Keratinocyte (primary cell): ENCODE measurements around the gene TBC1D13. TPM values are rescaled to one million over a fixed set of nuclear protein-coding genes. Genes with fewer than 3 reads are reported as not detected.

Experiments
- DNase-seq: peaks from one replicate; pipeline ENCODE4 v3.0.0-alpha.2; 2011; ENCODE audit warnings: low read depth, missing footprints, low spot score
- FAIRE-seq: peaks from 2 replicates; lab custom pipeline; 2011; peaks lifted over from hg19 to GRCh38; lab: Jason Lieb, UNC
- H2AFZ ChIP-seq: 2 replicates; pipeline ENCODE4 v1.6.0; 2012; ENCODE audit warnings: low read length, control low read depth, inconsistent platforms; ENCODE audit not compliant: control insufficient read depth
- H3K27ac ChIP-seq: 2 replicates; pipeline ENCODE4 v1.5.1; 2011; ENCODE audit warnings: low read length; ENCODE audit not compliant: control insufficient read depth, insufficient read depth
- H3K27me3 ChIP-seq: 3 replicates; pipeline ENCODE4 v1.6.0; 2011; ENCODE audit warnings: low read length; ENCODE audit not compliant: control insufficient read depth, insufficient read depth; ENCODE audit errors: extremely low read depth
- H3K36me3 ChIP-seq, 2 experiments: 2 replicates in 1 of 2; 3 replicates in 1 of 2; pipeline ENCODE4 v1.5.1; 2011; ENCODE audit warnings: low read length in 2 of 2, mild to moderate bottlenecking in 1 of 2; ENCODE audit not compliant: control insufficient read depth in 2 of 2, insufficient read depth in 2 of 2; ENCODE audit errors: extremely low read depth in 1 of 2
- H3K4me1 ChIP-seq: 3 replicates; pipeline ENCODE4 v1.5.1; 2011; ENCODE audit warnings: low read length; ENCODE audit not compliant: control insufficient read depth, insufficient read depth; ENCODE audit errors: extremely low read depth
- H3K4me2 ChIP-seq: 3 replicates; pipeline ENCODE4 v1.6.0; 2011; ENCODE audit warnings: low read depth, low read length; ENCODE audit not compliant: control insufficient read depth, insufficient read depth; ENCODE audit errors: extremely low read depth
- H3K4me3 ChIP-seq, 3 experiments: fragments of 200-600 bp in 1 of 3; sonication (generic) in 1 of 3; 2 replicates in 2 of 3; 3 replicates in 1 of 3; pipeline ENCODE4 v1.5.1; 2011 to 2016; ENCODE audit warnings: low read length in 3 of 3, mild to moderate bottlenecking in 3 of 3, control low read depth in 2 of 3, inconsistent platforms in 1 of 3, low read depth in 1 of 3, mixed read lengths in 1 of 3, mixed run types in 1 of 3, moderate library complexity in 1 of 3; ENCODE audit not compliant: control insufficient read depth in 2 of 3, insufficient read depth in 2 of 3; ENCODE audit errors: extremely low read depth in 1 of 3
- H3K79me2 ChIP-seq: 2 replicates; pipeline ENCODE4 v1.6.0; 2012; ENCODE audit warnings: low read length; ENCODE audit not compliant: control insufficient read depth, insufficient read depth
- H3K9ac ChIP-seq: 3 replicates; pipeline ENCODE4 v1.6.0; 2011; ENCODE audit warnings: low read length; ENCODE audit not compliant: control insufficient read depth, insufficient read depth; ENCODE audit errors: extremely low read depth
- H3K9me1 ChIP-seq: 3 replicates; pipeline ENCODE4 v1.6.0; 2011; ENCODE audit warnings: low read length; ENCODE audit not compliant: control insufficient read depth, insufficient read depth; ENCODE audit errors: extremely low read depth
- H3K9me3 ChIP-seq: 2 replicates; pipeline ENCODE4 v1.5.1; 2012; ENCODE audit warnings: low read depth, low read length; ENCODE audit not compliant: control insufficient read depth
- H4K20me1 ChIP-seq: 3 replicates; pipeline ENCODE4 v1.6.0; 2011; ENCODE audit warnings: low read length; ENCODE audit not compliant: control insufficient read depth, insufficient read depth; ENCODE audit errors: extremely low read depth
- CTCF ChIP-seq, 3 experiments: IDR thresholded peaks in 1 of 3; conservative IDR thresholded peaks in 1 of 3; optimal IDR thresholded peaks in 1 of 3; 2 replicates in 2 of 3; 3 replicates in 1 of 3; pipeline versions ENCODE3 to v1.5.1; 2011; ENCODE audit warnings: low read length in 3 of 3, mild to moderate bottlenecking in 3 of 3, moderate library complexity in 2 of 3, control low read depth in 1 of 3, inconsistent platforms in 1 of 3; ENCODE audit not compliant: insufficient read depth in 2 of 3; ENCODE audit errors: extremely low read depth in 1 of 3
- EZH2 ChIP-seq: IDR thresholded peaks from one replicate; pipeline ENCODE4 v1.6.1; 2012; ENCODE audit warnings: inconsistent platforms, mild to moderate bottlenecking, low read length, moderate library complexity
- dilution Hi-C: fragments of 300-500 bp; cut with MboI; formaldehyde crosslinking; loops from one replicate; pipeline ENCODE4 v1.7.0; 2020; ENCODE audit warnings: low sequenced_read_pairs; ENCODE audit not compliant: extremely low pct_ligation_motif_present
- polyA plus RNA-seq, 5 experiments: library from polyadenylated mRNA; depleted of rRNA in 3 of 5; stranded (reverse) in 3 of 5; stranded (forward) in 1 of 5; unstranded in 1 of 5; fragments of >200 nt; gene quantifications; 1 replicate in 1 of 5; 2 replicates in 3 of 5; 3 replicates in 1 of 5; pipeline versions ENCODE4 v1.2.1 to v1.2.3, GENCODE V29; 2011 to 2012; ENCODE audit warnings: missing spikeins in 2 of 5, low read depth in 1 of 5, low replicate concordance in 1 of 5

TBC1D13 gene
- polyA plus RNA-seq, 1 donor (not counting 4 experiments of a cell fraction or from before 2014, with no cell fraction given) = 12.8 TPM

- Histone ChIP-seq H3K27me3 (no peaks in the 10 kb centered on the region), H4K20me1 (no peaks in the 10 kb centered on the region), H3K9me3 (no peaks in the 10 kb centered on the region), H3K9me1 (no peaks in the 10 kb centered on the region), H3K36me3 (peaks cover 9 to 12% of the 10 kb centered on the region in 2 experiments), H3K4me2 (no peak overlapping the region), H2AFZ (no peak overlapping the region), H3K4me3 (no peak overlapping the region), H3K27ac (no peak overlapping the region), H3K9ac (no peak overlapping the region), H3K4me1 (no peaks in the 10 kb centered on the region), H3K79me2 (no peaks in the 10 kb centered on the region)
- no peak for TF ChIP-seq CTCF (optimal IDR thresholded peaks at IDR 0.05 in 1 of 3, IDR thresholded peaks at IDR 0.05 in 1 of 3, conservative IDR thresholded peaks at IDR 0.05 in 1 of 3; ENCODE audit: extremely low read depth in 1 of 3, insufficient read depth in 2 of 3, low read length in 3 of 3)
- TF ChIP-seq EZH2 = no peak
- DNase-seq (no peak), FAIRE-seq (no peak)
- dilution Hi-C loops = no loop called here
These were observed 51.3 kb downstream of the TBC1D13 start for GRCh38 chr9:128838338-128838737.

- Histone ChIP-seq H3K9ac (no peak overlapping the region), H3K4me3 (no peak overlapping the region), H3K36me3 (peaks cover 8 to 10% of the 10 kb centered on the region in 2 experiments), H3K27me3 (no peaks in the 10 kb centered on the region), H3K79me2 (no peaks in the 10 kb centered on the region), H3K27ac (no peak overlapping the region), H2AFZ (no peak overlapping the region), H3K9me1 (peaks cover 2% of the 10 kb centered on the region), H3K9me3 (no peaks in the 10 kb centered on the region), H3K4me2 (no peak overlapping the region), H3K4me1 (peaks cover 10% of the 10 kb centered on the region), H4K20me1 (peaks cover 4% of the 10 kb centered on the region)
- DNase-seq (no peak), FAIRE-seq (no peak)
- dilution Hi-C loops = no loop called here
- TF ChIP-seq EZH2 = no peak
- no peak for TF ChIP-seq CTCF (optimal IDR thresholded peaks at IDR 0.05 in 1 of 3, IDR thresholded peaks at IDR 0.05 in 1 of 3, conservative IDR thresholded peaks at IDR 0.05 in 1 of 3; ENCODE audit: extremely low read depth in 1 of 3, insufficient read depth in 2 of 3, low read length in 3 of 3)
These were observed 53.5 kb downstream of the TBC1D13 start for GRCh38 chr9:128840524-128840923.
